HepG2 (cell line): ENCODE measurements around the gene VPS18. TPM values are rescaled to one million over a fixed set of nuclear protein-coding genes. Genes with fewer than 3 reads are reported as not detected.

ENCODE experiments used
- ATAD3A ChIP-seq: sonication (generic); formaldehyde crosslinking; IDR thresholded peaks from 2 replicates; pipeline ENCODE4 v1.4.0; 2020; ENCODE audit warnings: missing genetic modification reagents
- FLYWCH1 ChIP-seq: sonication (generic); formaldehyde crosslinking; IDR thresholded peaks from 2 replicates; pipeline ENCODE4 v1.8.1; 2023; ENCODE audit warnings: mild to moderate bottlenecking, missing genetic modification reagents
- FOXM1 ChIP-seq: sonication (generic); formaldehyde crosslinking; IDR thresholded peaks from 2 replicates; pipeline ENCODE4 v1.5.0; 2020; ENCODE audit warnings: missing genetic modification reagents
- MIER3 ChIP-seq: IDR thresholded peaks from 2 replicates; pipeline ENCODE4 v1.6.1; 2016; ENCODE audit warnings: missing compliant biosample characterization, borderline replicate concordance
- RBFOX2 ChIP-seq: fragments of 200-400 bp; formaldehyde crosslinking; IDR thresholded peaks from 2 replicates; pipeline ENCODE4 v1.6.1; 2017; ENCODE audit warnings: low read depth, mild to moderate bottlenecking, low read length
- RFX3 ChIP-seq: IDR thresholded peaks from 2 replicates; pipeline ENCODE4 v1.6.1; 2016; ENCODE audit warnings: missing biosample characterization, missing genetic modification reagents
- ZBTB7A ChIP-seq: sonication (generic); formaldehyde crosslinking; IDR thresholded peaks from 2 replicates; pipeline ENCODE4 v1.8.0; 2022; ENCODE audit warnings: mild to moderate bottlenecking, missing genetic modification reagents
- ZNF329 ChIP-seq: sonication (generic); formaldehyde crosslinking; IDR thresholded peaks from 2 replicates; pipeline ENCODE4 v1.9.0; 2021; ENCODE audit warnings: low read depth, mild to moderate bottlenecking, missing genetic modification reagents
- polyA plus RNA-seq, 8 experiments: library from polyadenylated mRNA; depleted of rRNA in 3 of 8; stranded (reverse) in 7 of 8; unstranded in 1 of 8; fragments of >200 nt; fragmentation: Illumina TruSeq in 4 of 8; extraction: Trizol in 4 of 8; gene quantifications; 2 replicates each; pipeline versions ENCODE4 v1.2.1 to v1.2.3, GENCODE V29; 2011 to 2016; ENCODE audit warnings: low read depth in 4 of 8, missing spikeins in 1 of 8, mixed read lengths in 1 of 8; ENCODE audit not compliant: insufficient read depth in 1 of 8
- total RNA-seq, 5 experiments: library from RNA; depleted of rRNA; stranded (reverse); fragments of >200 nt; fragmentation: Illumina TruSeq; extraction: Trizol; gene quantifications; 2 replicates each; pipeline ENCODE4 v1.2.3, GENCODE V29; 2016; ENCODE audit warnings: low read depth in 1 of 5
- TF ChIP-seq, protein P1 (sequence below): sonication (generic); formaldehyde crosslinking; IDR thresholded peaks from 2 replicates; pipeline ENCODE4 v1.8.1; 2023; ENCODE audit warnings: mild to moderate bottlenecking, missing genetic modification reagents, borderline replicate concordance
- TF ChIP-seq, protein P2 (sequence below): sonication (generic); formaldehyde crosslinking; IDR thresholded peaks from 2 replicates; pipeline ENCODE4 v1.5.0; 2020; ENCODE audit warnings: missing genetic modification reagents
- TF ChIP-seq, protein P3 (sequence below): IDR thresholded peaks from 2 replicates; pipeline ENCODE4 v1.6.1; 2016; ENCODE audit warnings: missing compliant biosample characterization, missing genetic modification reagents, borderline replicate concordance
- TF ChIP-seq, protein P4 (sequence below): sonication (generic); formaldehyde crosslinking; IDR thresholded peaks from 2 replicates; pipeline ENCODE4 v1.4.0; 2020; ENCODE audit warnings: missing genetic modification reagents, borderline replicate concordance
- TF ChIP-seq, protein P5 (sequence below), 2 experiments: fragments of 450-650 bp in 1 of 2; sonication (generic) in 1 of 2; formaldehyde crosslinking in 1 of 2; IDR thresholded peaks; 2 replicates each; pipeline versions ENCODE4 v1.6.1 to v1.8.0; 2016 to 2022; ENCODE audit warnings: antibody characterized with exemption in 1 of 2, mild to moderate bottlenecking in 1 of 2, missing genetic modification reagents in 1 of 2

VPS18 gene
- total and polyA plus RNA-seq, 2 of the 13 experiments (the other 11 are each of a cell fraction or from before 2014, with no cell fraction given), result 5.8 to 17.0 TPM

DNA sequence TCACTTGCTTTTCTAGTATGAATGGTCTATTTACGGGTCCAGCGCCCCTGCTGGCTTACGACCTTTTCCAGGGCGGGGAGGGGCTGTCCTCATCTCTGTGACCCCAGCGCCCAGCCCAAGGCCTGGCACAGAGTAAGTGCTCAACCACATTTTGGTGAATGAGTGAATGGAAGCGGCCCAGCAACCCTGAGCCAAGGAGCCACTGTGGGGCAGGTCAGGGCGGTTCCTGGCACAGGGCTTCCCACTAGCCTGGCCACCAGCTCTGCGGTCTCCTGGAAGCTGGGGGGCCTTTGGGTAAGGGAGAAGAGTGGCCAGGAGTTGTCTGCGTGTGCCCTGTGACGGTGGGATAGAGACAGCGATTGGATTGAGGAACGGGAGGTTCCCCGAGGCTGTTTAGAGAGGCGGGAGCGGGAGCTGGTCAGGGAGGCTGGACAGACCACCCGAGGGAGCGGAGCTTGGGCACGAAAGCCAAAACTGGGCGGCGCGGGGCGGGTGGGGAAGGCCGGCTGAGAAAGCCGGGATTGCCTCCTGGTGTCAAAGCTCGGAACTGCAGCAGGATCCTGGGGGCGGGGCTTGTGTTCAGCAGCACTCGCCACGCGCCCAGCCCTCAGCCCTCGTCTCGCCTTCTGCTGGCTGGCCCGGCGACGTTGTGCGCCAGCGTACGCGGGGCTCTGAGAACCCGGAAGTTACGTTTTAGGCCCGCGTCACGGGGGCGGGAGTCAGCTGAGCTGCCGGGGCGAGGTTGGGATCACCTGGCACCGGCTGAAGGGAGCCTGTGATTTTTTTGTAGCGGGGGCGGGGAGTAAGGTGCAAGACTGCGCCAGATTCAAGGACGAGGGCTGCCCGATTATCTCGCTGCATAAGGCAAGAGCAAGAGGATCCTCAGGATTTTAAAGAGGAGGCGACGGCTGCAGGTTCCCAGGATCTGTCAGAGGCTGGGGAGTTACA lies at the start of gene VPS18 (continued):
- TF ChIP-seq, protein P1, sequence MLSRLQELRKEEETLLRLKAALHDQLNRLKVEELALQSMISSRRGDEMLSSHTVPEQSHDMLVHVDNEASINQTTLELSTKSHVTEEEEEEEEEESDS (CRISPR knock-in tag), result no peak
- TF ChIP-seq RFX3 (CRISPR knock-in tag) (no peak), MIER3 (CRISPR knock-in tag) (no peak; the same call in 1 of the 2 replicates), FLYWCH1 (no peak), ZBTB7A (CRISPR knock-in tag) (no peak), ZNF329 (CRISPR knock-in tag) (peak; percentile 41; the same call in 1 of the 2 replicates), RBFOX2 (peak; percentile 72), ATAD3A (CRISPR knock-in tag) (no peak), FOXM1 (CRISPR knock-in tag) (no peak)
- TF ChIP-seq, protein P2, sequence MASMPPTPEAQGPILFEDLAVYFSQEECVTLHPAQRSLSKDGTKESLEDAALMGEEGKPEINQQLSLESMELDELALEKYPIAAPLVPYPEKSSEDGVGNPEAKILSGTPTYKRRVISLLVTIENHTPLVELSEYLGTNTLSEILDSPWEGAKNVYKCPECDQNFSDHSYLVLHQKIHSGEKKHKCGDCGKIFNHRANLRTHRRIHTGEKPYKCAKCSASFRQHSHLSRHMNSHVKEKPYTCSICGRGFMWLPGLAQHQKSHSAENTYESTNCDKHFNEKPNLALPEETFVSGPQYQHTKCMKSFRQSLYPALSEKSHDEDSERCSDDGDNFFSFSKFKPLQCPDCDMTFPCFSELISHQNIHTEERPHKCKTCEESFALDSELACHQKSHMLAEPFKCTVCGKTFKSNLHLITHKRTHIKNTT, result no peak
- TF ChIP-seq, protein P3, sequence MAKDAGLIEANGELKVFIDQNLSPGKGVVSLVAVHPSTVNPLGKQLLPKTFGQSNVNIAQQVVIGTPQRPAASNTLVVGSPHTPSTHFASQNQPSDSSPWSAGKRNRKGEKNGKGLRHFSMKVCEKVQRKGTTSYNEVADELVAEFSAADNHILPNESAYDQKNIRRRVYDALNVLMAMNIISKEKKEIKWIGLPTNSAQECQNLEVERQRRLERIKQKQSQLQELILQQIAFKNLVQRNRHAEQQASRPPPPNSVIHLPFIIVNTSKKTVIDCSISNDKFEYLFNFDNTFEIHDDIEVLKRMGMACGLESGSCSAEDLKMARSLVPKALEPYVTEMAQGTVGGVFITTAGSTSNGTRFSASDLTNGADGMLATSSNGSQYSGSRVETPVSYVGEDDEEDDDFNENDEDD (CRISPR knock-in tag), result peak; percentile 91
- TF ChIP-seq, protein P4, sequence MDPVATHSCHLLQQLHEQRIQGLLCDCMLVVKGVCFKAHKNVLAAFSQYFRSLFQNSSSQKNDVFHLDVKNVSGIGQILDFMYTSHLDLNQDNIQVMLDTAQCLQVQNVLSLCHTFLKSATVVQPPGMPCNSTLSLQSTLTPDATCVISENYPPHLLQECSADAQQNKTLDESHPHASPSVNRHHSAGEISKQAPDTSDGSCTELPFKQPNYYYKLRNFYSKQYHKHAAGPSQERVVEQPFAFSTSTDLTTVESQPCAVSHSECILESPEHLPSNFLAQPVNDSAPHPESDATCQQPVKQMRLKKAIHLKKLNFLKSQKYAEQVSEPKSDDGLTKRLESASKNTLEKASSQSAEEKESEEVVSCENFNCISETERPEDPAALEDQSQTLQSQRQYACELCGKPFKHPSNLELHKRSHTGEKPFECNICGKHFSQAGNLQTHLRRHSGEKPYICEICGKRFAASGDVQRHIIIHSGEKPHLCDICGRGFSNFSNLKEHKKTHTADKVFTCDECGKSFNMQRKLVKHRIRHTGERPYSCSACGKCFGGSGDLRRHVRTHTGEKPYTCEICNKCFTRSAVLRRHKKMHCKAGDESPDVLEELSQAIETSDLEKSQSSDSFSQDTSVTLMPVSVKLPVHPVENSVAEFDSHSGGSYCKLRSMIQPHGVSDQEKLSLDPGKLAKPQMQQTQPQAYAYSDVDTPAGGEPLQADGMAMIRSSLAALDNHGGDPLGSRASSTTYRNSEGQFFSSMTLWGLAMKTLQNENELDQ (CRISPR knock-in tag), result no peak
- TF ChIP-seq, protein P5, sequence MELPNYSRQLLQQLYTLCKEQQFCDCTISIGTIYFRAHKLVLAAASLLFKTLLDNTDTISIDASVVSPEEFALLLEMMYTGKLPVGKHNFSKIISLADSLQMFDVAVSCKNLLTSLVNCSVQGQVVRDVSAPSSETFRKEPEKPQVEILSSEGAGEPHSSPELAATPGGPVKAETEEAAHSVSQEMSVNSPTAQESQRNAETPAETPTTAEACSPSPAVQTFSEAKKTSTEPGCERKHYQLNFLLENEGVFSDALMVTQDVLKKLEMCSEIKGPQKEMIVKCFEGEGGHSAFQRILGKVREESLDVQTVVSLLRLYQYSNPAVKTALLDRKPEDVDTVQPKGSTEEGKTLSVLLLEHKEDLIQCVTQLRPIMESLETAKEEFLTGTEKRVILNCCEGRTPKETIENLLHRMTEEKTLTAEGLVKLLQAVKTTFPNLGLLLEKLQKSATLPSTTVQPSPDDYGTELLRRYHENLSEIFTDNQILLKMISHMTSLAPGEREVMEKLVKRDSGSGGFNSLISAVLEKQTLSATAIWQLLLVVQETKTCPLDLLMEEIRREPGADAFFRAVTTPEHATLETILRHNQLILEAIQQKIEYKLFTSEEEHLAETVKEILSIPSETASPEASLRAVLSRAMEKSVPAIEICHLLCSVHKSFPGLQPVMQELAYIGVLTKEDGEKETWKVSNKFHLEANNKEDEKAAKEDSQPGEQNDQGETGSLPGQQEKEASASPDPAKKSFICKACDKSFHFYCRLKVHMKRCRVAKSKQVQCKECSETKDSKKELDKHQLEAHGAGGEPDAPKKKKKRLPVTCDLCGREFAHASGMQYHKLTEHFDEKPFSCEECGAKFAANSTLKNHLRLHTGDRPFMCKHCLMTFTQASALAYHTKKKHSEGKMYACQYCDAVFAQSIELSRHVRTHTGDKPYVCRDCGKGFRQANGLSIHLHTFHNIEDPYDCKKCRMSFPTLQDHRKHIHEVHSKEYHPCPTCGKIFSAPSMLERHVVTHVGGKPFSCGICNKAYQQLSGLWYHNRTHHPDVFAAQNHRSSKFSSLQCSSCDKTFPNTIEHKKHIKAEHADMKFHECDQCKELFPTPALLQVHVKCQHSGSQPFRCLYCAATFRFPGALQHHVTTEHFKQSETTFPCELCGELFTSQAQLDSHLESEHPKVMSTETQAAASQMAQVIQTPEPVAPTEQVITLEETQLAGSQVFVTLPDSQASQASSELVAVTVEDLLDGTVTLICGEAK (IDR thresholded peaks at IDR 0.05), result no peak
- TF ChIP-seq, protein P5 (CRISPR knock-in tag; IDR thresholded peaks at IDR 0.05), result 0 out of 2 replicates have a peak, but pooled peaks have one; percentile 35
